Stimulated activated naive B cell treated with anti-CD40 and anti-IgM and Interleukin-4, amounts not matched to agents 10 μg/mL and 1 μg/mL and 100 μg/mL, for 72 hours (primary cell): ENCODE data around the gene ASB18.

Experiments used
- ATAC-seq, 2 donors: fragments of 150-1000 bp; cut with Tn5 transposase; replicated peaks; 2 replicates each; pipeline ENCODE4 v1.10.0; 2021; ENCODE audit warnings: moderate library complexity in 1 of 2
- DNase-seq: peaks from one replicate; pipeline ENCODE4 v3.0.0; 2021
- H3K27ac Mint-ChIP-seq: one replicate; pipeline ENCODE4 v1.8.0; 2022; ENCODE audit warnings: mild to moderate bottlenecking, mixed read lengths
- H3K27me3 Mint-ChIP-seq, 2 donors: one replicate each; pipeline ENCODE4 v1.8.0; 2022; ENCODE audit warnings: mixed read lengths in 2 of 2
- H3K36me3 Mint-ChIP-seq, 2 donors: one replicate each; pipeline ENCODE4 v1.8.0; 2022; ENCODE audit warnings: mixed read lengths in 2 of 2, mild to moderate bottlenecking in 1 of 2
- H3K4me1 Mint-ChIP-seq, 2 donors: one replicate each; pipeline ENCODE4 v1.8.0; 2022; ENCODE audit warnings: mixed read lengths in 2 of 2, mild to moderate bottlenecking in 1 of 2
- H3K4me3 Mint-ChIP-seq, 2 donors: one replicate each; pipeline ENCODE4 v1.8.0; 2022; ENCODE audit warnings: mild to moderate bottlenecking in 2 of 2, mixed read lengths in 2 of 2, moderate library complexity in 1 of 2
- H3K9me3 Mint-ChIP-seq, 2 donors: one replicate each; pipeline ENCODE4 v1.8.0; 2022; ENCODE audit warnings: mixed read lengths in 2 of 2, mild to moderate bottlenecking in 1 of 2

The ASB18 gene, protein sequence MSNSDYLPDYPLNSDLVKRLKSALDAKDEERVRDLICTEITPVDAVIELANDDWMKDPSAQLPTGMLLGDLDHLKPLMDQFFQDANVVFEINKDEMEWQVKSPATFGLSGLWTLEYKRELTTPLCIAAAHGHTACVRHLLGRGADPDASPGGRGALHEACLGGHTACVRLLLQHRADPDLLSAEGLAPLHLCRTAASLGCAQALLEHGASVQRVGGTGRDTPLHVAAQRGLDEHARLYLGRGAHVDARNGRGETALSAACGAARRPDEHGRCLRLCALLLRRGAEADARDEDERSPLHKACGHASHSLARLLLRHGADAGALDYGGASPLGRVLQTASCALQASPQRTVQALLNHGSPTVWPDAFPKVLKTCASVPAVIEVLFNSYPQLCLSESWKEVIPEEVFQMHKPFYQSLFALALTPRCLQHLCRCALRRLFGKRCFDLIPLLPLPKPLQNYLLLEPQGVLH

DNA sequence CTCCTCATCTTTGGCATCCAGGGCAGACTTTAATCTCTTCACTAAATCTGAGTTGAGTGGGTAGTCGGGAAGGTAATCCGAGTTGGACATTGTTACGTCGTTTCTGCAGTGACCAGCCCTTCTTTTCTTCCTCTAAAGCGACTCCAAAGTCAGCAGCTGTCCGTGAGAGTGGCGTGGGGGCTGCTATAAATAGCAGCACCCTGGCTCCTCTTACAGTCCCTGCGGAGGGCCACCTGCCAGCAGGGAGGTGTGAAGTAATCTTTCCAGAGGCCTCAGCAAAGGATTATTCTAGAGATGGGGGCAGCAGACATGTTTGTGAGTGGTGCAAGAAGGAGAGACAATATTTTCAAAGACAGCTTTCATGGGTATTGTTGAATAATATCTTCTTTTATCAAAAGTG, at the start of gene ASB18:
Gene ASB18 (minus strand): TSS at position 151 of the 400 bp plus-strand sequence. CDS start 61 bp downstream, at position 90.
- H3K36me3 Mint-ChIP-seq, result peaks cover 0 to 4% of the 10 kb centered on the region in 2 donors
- no peak within 1 kb of the TSS for H3K27ac Mint-ChIP-seq
- no peak within 1 kb of the TSS for H3K4me3 Mint-ChIP-seq
- ATAC-seq (no peak), DNase-seq (no peak)
- peaks cover 11 to 15% of the 10 kb centered on the region in 2 donors for H3K9me3 Mint-ChIP-seq
- H3K4me1 Mint-ChIP-seq, result no peaks in the 10 kb centered on the region
- peaks cover 12 to 22% of the 10 kb centered on the region in 2 donors for H3K27me3 Mint-ChIP-seq

DNA sequence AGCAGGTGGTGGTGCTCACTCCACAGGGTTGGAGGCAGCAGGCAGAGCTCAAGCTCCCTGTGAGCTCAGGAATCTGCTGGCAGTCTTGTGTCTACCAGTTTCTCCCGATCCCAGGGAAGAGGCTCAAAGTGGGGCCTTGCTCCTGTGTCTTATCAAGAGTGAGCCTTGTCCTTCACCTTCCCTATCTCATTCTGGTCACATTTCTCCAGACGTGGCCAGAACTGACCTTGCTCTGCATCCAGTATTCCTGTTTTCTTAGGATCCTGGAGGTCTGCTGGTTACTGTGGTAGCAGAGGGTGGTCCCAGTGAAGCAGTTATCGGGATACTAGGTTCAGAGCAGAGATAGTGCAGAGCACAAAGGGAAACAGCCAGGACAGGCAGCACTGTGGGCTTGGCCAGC, 47.1 kb upstream of the ASB18 start:
- H3K27me3 Mint-ChIP-seq, result peaks cover 0 to 15% of the 10 kb centered on the region in 2 donors
- ATAC-seq (no peak), DNase-seq (no peak)
- no peak overlapping the region for H3K4me3 Mint-ChIP-seq
- no peaks in the 10 kb centered on the region for H3K4me1 Mint-ChIP-seq
- H3K27ac Mint-ChIP-seq, result no peak overlapping the region
- no peaks in the 10 kb centered on the region for H3K36me3 Mint-ChIP-seq
- peaks cover 0 to 4% of the 10 kb centered on the region in 2 donors for H3K9me3 Mint-ChIP-seq

DNA sequence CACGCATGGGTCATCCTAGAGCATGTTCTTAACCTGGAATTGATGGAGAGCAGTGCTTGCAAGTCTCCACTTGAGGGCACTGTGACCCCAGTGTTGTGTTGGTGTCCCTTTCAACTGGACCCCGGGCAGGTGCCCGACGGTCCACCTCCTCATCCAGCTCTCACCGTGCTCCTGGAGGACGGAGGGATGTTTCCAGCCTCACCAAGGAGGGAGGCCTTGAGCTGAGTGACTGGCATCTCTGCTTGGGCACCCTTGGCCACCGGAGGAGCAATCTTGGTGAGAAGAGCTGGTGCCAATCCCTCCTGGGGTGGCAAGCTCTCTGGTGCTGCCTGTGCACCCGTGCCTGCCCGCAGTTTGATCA, 45.4 kb upstream of the ASB18 start:
- peaks cover 0 to 4% of the 10 kb centered on the region in 2 donors for H3K9me3 Mint-ChIP-seq
- no peak overlapping the region for H3K4me3 Mint-ChIP-seq
- DNase-seq (no peak), ATAC-seq (no peak)
- no peak overlapping the region for H3K27ac Mint-ChIP-seq
- no peaks in the 10 kb centered on the region for H3K4me1 Mint-ChIP-seq
- peaks cover 0 to 22% of the 10 kb centered on the region in 2 donors for H3K27me3 Mint-ChIP-seq
- no peaks in the 10 kb centered on the region for H3K36me3 Mint-ChIP-seq

DNA sequence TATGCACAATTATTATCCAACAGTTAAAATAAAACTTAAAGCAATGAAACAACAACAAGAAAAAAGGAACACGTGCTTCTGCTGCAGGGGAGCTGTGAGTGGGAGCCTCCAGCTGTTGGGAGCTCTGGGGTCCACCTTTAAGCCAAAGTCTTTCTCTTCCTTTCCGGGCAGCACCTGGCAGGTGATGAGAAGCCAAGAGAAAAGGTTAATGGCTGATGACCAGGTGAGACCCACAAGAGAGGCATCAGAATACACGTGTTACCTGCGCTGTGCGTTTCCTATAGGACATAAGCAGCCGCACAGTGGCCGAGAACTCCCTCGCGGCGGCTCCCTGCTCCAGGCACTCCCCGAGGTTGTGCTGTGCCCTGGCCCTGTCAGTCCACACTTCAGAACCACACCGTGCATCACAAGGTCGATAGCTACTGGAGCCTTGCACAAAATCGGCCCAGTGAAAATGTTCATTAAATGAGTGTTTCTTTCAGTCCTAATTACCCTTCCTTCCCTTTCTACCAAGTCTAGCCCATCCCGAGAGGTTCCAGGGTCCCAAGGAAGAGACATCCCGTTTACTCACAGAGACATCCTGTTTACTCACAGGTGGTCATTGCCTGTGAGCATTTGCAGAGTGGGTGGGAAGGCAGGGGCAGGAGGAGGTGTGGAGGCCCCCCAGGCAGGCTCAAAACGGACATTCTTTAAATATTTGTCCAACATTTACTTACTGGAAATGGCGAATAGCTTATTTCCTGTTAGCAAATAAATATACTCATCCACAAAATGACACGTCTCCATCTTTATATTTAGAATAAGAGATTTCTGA, 44.9 kb upstream of the ASB18 start:
- DNase-seq (no peak), ATAC-seq (no peak)
- no peaks in the 10 kb centered on the region for H3K36me3 Mint-ChIP-seq
- no peak overlapping the region for H3K27ac Mint-ChIP-seq
- no peaks in the 10 kb centered on the region for H3K4me1 Mint-ChIP-seq
- peaks cover 0 to 22% of the 10 kb centered on the region in 2 donors for H3K27me3 Mint-ChIP-seq
- no peak overlapping the region for H3K4me3 Mint-ChIP-seq
- H3K9me3 Mint-ChIP-seq, result peaks cover 0 to 4% of the 10 kb centered on the region in 2 donors

DNA sequence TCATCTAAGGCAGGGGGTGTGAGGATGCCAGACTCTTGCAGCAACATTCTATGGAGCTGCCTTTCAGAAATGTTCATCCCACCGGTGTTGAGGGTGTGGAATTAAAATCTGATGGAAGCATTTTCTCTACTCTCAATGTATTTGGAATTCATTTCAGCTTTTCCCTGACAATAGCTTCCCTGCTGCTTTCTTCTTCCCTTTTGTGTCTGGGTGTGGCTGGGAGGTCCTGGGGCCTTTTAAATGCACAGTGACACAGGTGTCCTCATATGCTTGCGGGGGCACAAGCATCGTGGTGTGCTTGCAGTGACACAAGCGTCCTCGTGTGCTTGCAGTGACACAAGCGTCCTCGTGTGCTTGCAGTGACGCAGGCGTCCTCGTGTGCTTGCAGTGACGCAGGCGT, 43.4 kb upstream of the ASB18 start:
- no peaks in the 10 kb centered on the region for H3K36me3 Mint-ChIP-seq
- peaks cover 0 to 22% of the 10 kb centered on the region in 2 donors for H3K27me3 Mint-ChIP-seq
- H3K27ac Mint-ChIP-seq, result no peak overlapping the region
- DNase-seq (no peak), ATAC-seq (no peak)
- H3K4me1 Mint-ChIP-seq, result no peaks in the 10 kb centered on the region
- H3K4me3 Mint-ChIP-seq, result no peak overlapping the region
- H3K9me3 Mint-ChIP-seq, result no peaks in the 10 kb centered on the region

DNA sequence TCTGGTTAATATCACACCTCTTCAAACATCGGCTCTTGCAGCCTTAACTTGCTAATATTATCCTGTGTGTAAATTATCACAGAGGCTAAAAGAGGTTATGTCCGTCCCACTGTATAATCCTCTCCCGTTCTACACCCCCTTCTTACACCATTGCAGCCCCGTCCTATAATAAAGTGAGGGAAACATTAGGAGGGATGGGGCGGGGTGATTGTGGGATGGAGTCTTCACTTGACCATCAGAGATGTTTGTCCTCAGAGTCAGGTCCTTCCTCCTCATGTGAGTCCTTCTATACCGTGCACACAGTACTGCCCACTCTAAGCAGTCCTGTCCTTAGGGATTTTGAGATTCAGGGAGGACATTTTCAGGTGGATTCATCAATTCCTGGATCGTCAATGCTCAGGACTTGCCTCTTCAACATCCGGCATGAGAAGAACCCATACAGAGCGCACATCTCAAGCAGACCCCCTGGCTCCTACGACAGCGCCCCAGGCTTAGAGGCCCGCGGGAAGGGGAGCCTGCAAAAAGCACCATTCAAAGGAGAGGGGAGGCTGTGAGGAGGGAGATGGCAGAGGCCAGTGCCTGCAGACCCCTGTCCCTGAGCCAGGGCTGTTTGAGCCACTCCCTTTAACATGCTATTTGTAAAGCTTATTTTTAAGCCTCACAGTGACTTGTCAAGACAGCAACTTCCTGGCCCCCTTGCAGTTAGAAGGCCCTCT, 42.8 kb upstream of the ASB18 start:
- Mint-ChIP-seq H3K4me3 (no peak overlapping the region), H3K27me3 (peaks cover 0 to 22% of the 10 kb centered on the region in 2 donors), H3K9me3 (no peaks in the 10 kb centered on the region), H3K4me1 (no peaks in the 10 kb centered on the region), H3K27ac (no peak overlapping the region), H3K36me3 (no peaks in the 10 kb centered on the region)
- DNase-seq (no peak), ATAC-seq (no peak)

DNA sequence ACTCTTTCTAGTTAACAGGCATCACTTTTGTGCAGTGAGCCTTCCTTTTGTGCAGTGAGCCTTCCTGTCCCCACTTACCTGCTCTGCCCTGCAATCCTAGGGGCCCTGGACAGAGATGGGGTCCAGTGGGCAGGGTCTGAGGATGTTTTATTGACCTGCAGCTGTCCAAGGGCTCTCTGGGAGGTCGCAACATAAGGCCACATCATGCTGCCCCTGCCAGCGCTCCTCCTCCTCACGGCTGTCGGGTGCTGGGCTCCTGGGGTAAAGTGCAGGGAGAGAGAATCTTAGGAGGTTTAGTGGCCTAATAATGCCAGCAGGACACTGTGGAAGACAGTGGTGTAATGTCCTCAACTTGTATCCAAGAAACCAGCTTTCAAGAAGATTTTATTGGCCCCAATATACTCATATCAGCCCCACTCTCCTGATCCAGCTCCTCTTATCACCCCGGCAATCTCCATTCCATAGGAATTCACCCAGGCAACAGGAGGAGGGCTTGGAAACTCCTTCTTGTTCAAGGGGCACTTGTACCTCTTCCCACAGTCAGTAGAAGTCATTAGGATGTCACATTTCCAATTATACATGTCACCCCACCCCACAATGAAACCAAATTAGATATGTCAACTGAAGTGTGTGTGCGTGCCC, 41.9 kb upstream of the ASB18 start:
- no peaks in the 10 kb centered on the region for H3K4me1 Mint-ChIP-seq
- H3K9me3 Mint-ChIP-seq, result no peaks in the 10 kb centered on the region
- H3K36me3 Mint-ChIP-seq, result no peaks in the 10 kb centered on the region
- no peak for DNase-seq
- H3K27me3 Mint-ChIP-seq, result peaks cover 0 to 18% of the 10 kb centered on the region in 2 donors
- H3K4me3 Mint-ChIP-seq, result no peak overlapping the region
- no peak overlapping the region for H3K27ac Mint-ChIP-seq
- ATAC-seq, result no peak

DNA sequence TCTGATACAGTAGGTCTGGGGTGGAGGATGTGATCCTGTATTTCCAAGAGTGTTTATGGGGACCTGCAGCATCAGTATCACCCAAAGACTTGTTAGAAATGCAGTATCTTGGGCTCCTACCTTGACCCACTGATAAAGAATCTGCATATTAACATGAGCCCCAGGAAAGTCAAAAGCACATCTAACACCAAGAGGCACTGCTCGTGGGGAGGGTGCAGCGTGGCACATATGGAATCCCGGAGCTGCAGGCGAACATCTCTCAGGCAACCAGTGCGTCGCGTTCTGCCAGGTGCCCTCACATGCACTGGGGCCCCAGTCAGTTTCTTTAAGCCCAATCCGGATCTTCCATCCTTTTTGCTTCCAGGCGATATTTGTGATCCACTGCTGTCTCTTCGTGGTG, 41.3 kb upstream of the ASB18 start:
- Mint-ChIP-seq H3K4me1 (no peaks in the 10 kb centered on the region), H3K4me3 (no peak overlapping the region), H3K27ac (no peak overlapping the region), H3K36me3 (no peaks in the 10 kb centered on the region), H3K9me3 (peaks cover 0 to under 1% of the 10 kb centered on the region in 2 donors), H3K27me3 (peaks cover 0 to 18% of the 10 kb centered on the region in 2 donors)
- DNase-seq (no peak), ATAC-seq (no peak)

DNA sequence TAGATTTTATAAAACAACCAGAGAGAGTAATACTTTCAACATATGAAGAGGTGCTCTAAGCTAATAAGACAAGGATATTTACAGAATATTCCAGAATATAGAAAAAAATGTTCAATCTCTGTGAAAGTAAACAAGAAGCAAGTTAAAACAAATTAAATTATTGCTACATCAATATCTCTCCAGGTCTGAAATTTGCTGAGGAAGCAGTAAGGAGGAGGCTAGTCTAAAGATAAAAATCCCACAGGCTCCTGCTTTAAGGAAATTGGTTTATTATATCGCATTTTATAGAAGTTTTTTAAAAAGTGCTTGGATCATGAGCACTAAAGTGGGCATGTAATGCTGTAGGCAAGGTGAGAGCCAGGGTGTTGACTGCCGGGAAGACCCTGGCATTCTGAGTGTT, 39.7 kb upstream of the ASB18 start:
- no peak for ATAC-seq
- H3K4me3 Mint-ChIP-seq, result no peak overlapping the region
- no peaks in the 10 kb centered on the region for H3K4me1 Mint-ChIP-seq
- no peaks in the 10 kb centered on the region for H3K36me3 Mint-ChIP-seq
- peaks cover 0 to 1% of the 10 kb centered on the region in 2 donors for H3K9me3 Mint-ChIP-seq
- no peak for DNase-seq
- H3K27me3 Mint-ChIP-seq, result peaks cover 0 to 18% of the 10 kb centered on the region in 2 donors
- H3K27ac Mint-ChIP-seq, result no peak overlapping the region

DNA sequence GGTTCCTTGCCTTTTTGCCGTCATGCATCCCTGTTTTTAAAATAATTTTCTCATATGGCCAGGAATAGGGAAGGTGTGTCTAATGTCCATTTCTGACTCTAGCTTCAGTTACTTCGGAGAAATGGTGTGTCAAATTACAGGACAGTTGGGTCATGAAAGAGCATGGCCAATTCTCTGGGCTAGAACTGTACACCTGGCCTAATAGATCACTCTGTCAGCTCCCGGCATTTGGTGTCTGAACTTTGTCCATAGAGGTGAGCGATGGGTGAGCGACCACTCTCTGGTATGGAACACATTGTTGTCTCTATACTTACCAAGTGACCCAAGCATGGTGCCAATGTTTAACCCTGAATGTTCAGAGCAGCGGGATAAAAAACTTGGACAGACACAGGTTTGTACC, 38.3 kb upstream of the ASB18 start:
- Mint-ChIP-seq H3K4me1 (no peaks in the 10 kb centered on the region), H3K27me3 (peaks cover 7 to 14% of the 10 kb centered on the region in 2 donors), H3K4me3 (no peak overlapping the region), H3K9me3 (peaks cover 0 to 1% of the 10 kb centered on the region in 2 donors), H3K27ac (no peak overlapping the region), H3K36me3 (no peaks in the 10 kb centered on the region)
- DNase-seq, result no peak
- no peak for ATAC-seq

DNA sequence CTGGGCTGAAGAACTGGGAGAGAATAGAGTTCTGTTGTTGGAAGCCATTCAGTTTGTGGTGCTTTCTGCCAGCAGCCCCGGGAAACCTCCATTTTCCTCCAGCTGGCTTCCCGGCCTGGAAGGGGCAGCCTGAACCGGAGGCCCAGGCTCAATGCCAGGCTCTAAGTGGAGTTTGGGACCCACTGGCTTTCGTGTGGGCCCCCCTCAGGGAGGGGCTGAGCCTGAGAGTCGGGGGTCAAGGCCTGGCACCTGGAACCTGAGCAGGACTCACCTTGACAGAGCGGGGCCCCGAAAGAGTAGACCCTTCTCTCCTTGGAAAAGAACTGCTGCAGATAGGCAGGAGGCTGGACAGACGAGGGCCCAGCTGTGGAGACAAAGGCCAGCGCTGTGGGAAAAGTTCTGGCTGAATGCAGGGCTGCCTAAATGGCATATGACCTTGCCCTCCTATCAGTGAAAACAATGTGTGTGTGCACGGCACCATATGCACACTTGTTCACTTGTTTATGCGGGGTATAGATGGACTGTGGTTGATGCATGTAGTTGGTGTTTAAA, 34.8 kb upstream of the ASB18 start:
- Mint-ChIP-seq H3K27ac (no peak overlapping the region), H3K4me1 (no peaks in the 10 kb centered on the region), H3K36me3 (no peaks in the 10 kb centered on the region), H3K27me3 (peaks cover 0 to 7% of the 10 kb centered on the region in 2 donors), H3K4me3 (no peak overlapping the region), H3K9me3 (peaks cover 0 to 1% of the 10 kb centered on the region in 2 donors)
- no peak for DNase-seq
- ATAC-seq, result no peak

DNA sequence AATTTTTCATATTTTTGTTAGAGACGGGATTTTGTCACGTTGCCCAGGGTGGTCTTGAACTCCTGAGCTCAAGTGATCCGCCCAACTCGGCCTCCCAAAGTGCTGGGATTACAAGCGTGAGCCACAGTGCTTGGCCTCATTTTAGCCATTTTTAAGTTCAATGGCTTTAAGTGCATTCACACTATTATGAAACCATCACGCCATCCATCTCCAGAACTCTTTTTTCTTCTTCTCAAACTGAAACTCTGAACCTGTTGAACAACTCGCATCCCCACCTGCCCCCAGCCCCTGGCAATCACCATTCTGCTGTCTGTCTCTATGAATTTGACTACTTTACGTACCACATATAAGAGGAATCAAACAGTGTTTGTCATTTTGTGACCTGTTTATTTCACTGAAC, 31.3 kb upstream of the ASB18 start:
- Mint-ChIP-seq H3K9me3 (peaks cover 0 to under 1% of the 10 kb centered on the region in 2 donors), H3K36me3 (no peaks in the 10 kb centered on the region), H3K4me1 (no peaks in the 10 kb centered on the region), H3K27me3 (peaks cover 10 to 11% of the 10 kb centered on the region in 2 donors), H3K4me3 (no peak overlapping the region), H3K27ac (no peak overlapping the region)
- DNase-seq, result no peak
- no peak for ATAC-seq

DNA sequence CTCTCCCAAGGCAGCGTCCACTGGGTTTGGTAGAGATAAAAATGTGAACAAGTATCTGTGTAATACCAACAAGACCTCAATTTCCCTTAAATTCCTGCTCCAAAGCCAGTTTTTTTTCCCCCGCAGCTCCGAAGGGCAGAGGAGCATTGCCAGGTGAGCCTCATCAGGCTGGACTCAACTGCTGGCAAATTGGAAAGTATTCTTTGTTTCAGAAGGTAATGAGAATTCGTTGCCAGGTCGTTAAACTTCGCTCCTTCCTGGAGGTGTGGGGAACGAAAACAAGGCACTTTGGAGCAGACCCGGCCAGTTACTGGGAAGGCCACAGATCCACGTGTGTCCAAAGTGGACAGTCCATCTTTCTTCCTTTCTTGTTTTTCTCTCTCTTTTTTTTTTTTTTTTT, 30.4 kb upstream of the ASB18 start:
- Mint-ChIP-seq H3K4me1 (no peaks in the 10 kb centered on the region), H3K27ac (no peak overlapping the region), H3K4me3 (no peak overlapping the region), H3K27me3 (peaks cover 12 to 13% of the 10 kb centered on the region in 2 donors), H3K36me3 (no peaks in the 10 kb centered on the region), H3K9me3 (no peaks in the 10 kb centered on the region)
- ATAC-seq, result no peak
- no peak for DNase-seq
